H9 (cell line): ENCODE measurements around the gene MICAL2. TPM values are rescaled to one million over a fixed set of nuclear protein-coding genes. Genes with fewer than 3 reads are reported as not detected.

ENCODE experiments used
- DNase-seq: peaks from one replicate; pipeline ENCODE4 v3.0.0-alpha.2; 2017
- H2AFZ ChIP-seq: one replicate; pipeline ENCODE4 v1.6.1; 2013; ENCODE audit warnings: mild to moderate bottlenecking, low read length, control low read depth, moderate library complexity
- H2AK5ac ChIP-seq: 2 replicates; pipeline ENCODE4 v1.6.1; 2013; ENCODE audit warnings: low read length, control low read depth, mixed read lengths; ENCODE audit not compliant: insufficient read length
- H2BK120ac ChIP-seq: one replicate; pipeline ENCODE4 v1.6.1; 2013; ENCODE audit warnings: low read depth, mild to moderate bottlenecking, low read length, control low read depth, inconsistent platforms; ENCODE audit not compliant: poor library complexity, severe bottlenecking
- H2BK12ac ChIP-seq: 2 replicates; pipeline ENCODE4 v1.6.1; 2013; ENCODE audit warnings: low read length, control low read depth, mixed read lengths, low read depth; ENCODE audit not compliant: insufficient read length
- H2BK15ac ChIP-seq: 2 replicates; pipeline ENCODE4 v1.6.1; 2013; ENCODE audit warnings: low read depth, low read length, control low read depth
- H2BK20ac ChIP-seq: one replicate; pipeline ENCODE4 v1.6.1; 2013; ENCODE audit warnings: low read depth, mild to moderate bottlenecking, low read length, control low read depth, inconsistent platforms; ENCODE audit not compliant: poor library complexity, severe bottlenecking
- H2BK5ac ChIP-seq: 2 replicates; pipeline ENCODE4 v1.6.1; 2013; ENCODE audit warnings: low read length, control low read depth, mixed read lengths; ENCODE audit not compliant: insufficient read length
- H3K14ac ChIP-seq: 2 replicates; pipeline ENCODE4 v1.6.1; 2013; ENCODE audit warnings: low read length, control low read depth; ENCODE audit not compliant: insufficient read depth
- H3K18ac ChIP-seq: 2 replicates; pipeline ENCODE4 v1.6.1; 2013; ENCODE audit warnings: low read depth, mild to moderate bottlenecking, mixed read lengths, low read length, control low read depth; ENCODE audit not compliant: insufficient read length
- H3K23ac ChIP-seq: 2 replicates; pipeline ENCODE4 v1.6.1; 2013; ENCODE audit warnings: low read length, control low read depth, mixed read lengths, low read depth; ENCODE audit not compliant: insufficient read length
- H3K23me2 ChIP-seq: 2 replicates; pipeline ENCODE4 v1.6.1; 2013; ENCODE audit warnings: low read depth, mild to moderate bottlenecking, mixed read lengths, low read length, control low read depth; ENCODE audit not compliant: insufficient read length, poor library complexity, severe bottlenecking
- H3K27ac ChIP-seq: 2 replicates; pipeline ENCODE4 v1.5.1; 2013; ENCODE audit warnings: low read length, control low read depth, mixed read lengths, low read depth; ENCODE audit not compliant: insufficient read length
- H3K27me3 ChIP-seq: 2 replicates; pipeline ENCODE4 v1.6.1; 2013; ENCODE audit warnings: low read length, control low read depth, inconsistent platforms; ENCODE audit not compliant: insufficient read depth
- H3K4ac ChIP-seq: 2 replicates; pipeline ENCODE4 v1.6.1; 2013; ENCODE audit warnings: low read depth, mild to moderate bottlenecking, control low read depth, inconsistent platforms, low read length, moderate library complexity
- H3K4me1 ChIP-seq: 2 replicates; pipeline ENCODE4 v1.6.1; 2013; ENCODE audit warnings: low read length, control low read depth, inconsistent platforms; ENCODE audit not compliant: insufficient read depth
- H3K4me2 ChIP-seq: 2 replicates; pipeline ENCODE4 v1.6.1; 2013; ENCODE audit warnings: low read length, control low read depth, mixed read lengths; ENCODE audit not compliant: insufficient read length, insufficient read depth
- H3K56ac ChIP-seq: 2 replicates; pipeline ENCODE4 v1.6.1; 2013; ENCODE audit warnings: low read depth, mild to moderate bottlenecking, mixed read lengths, low read length, control low read depth; ENCODE audit not compliant: insufficient read length
- H3K79me1 ChIP-seq: 2 replicates; pipeline ENCODE4 v1.6.1; 2013; ENCODE audit warnings: low read depth, mild to moderate bottlenecking, moderate library complexity, low read length, control low read depth, inconsistent platforms; ENCODE audit not compliant: insufficient read depth, poor library complexity, severe bottlenecking
- H3K79me2 ChIP-seq: 2 replicates; pipeline ENCODE4 v1.6.1; 2013; ENCODE audit warnings: low read length, control low read depth, inconsistent platforms; ENCODE audit not compliant: insufficient read depth
- H3K9ac ChIP-seq: 2 replicates; pipeline ENCODE4 v1.6.1; 2013; ENCODE audit warnings: low read length, control low read depth, mixed read lengths; ENCODE audit not compliant: insufficient read length; ENCODE audit errors: extremely low read depth
- H3K9me3 ChIP-seq: one replicate; pipeline ENCODE4 v1.6.1; 2013; ENCODE audit warnings: low read depth, low read length, inconsistent platforms; ENCODE audit not compliant: control insufficient read depth
- H3T11ph ChIP-seq: one replicate; pipeline ENCODE4 v1.6.1; 2013; ENCODE audit warnings: mild to moderate bottlenecking, low read length, control low read depth, inconsistent platforms
- H4K20me1 ChIP-seq: one replicate; pipeline ENCODE4 v1.6.1; 2013; ENCODE audit not compliant: control insufficient read depth, insufficient read length, insufficient read depth
- H4K5ac ChIP-seq: 2 replicates; pipeline ENCODE4 v1.6.1; 2013; ENCODE audit warnings: low read depth, mild to moderate bottlenecking, mixed read lengths, low read length, control low read depth; ENCODE audit not compliant: insufficient read length
- H4K8ac ChIP-seq: replicated peaks from 2 replicates; pipeline ENCODE4 v1.6.1; 2013; ENCODE audit warnings: low read length, control low read depth, mixed read lengths, low read depth; ENCODE audit not compliant: insufficient read length
- H4K91ac ChIP-seq: 2 replicates; pipeline ENCODE4 v1.6.1; 2013; ENCODE audit warnings: low read depth, mild to moderate bottlenecking, moderate library complexity, mixed read lengths, low read length, control low read depth; ENCODE audit not compliant: insufficient read length
- H3K27ac Mint-ChIP-seq, 3 experiments: 2 replicates in 2 of 3; 3 replicates in 1 of 3; pipeline ENCODE4 v1.8.0; 2020 to 2021; ENCODE audit warnings: mixed read lengths in 3 of 3, mild to moderate bottlenecking in 1 of 3, moderate library complexity in 1 of 3
- H3K27me3 Mint-ChIP-seq: 2 replicates; pipeline ENCODE4 v1.8.0; 2021; ENCODE audit warnings: low read depth, mild to moderate bottlenecking, moderate library complexity, mixed read lengths
- H3K36me3 Mint-ChIP-seq, 3 experiments: 2 replicates in 2 of 3; 3 replicates in 1 of 3; pipeline ENCODE4 v1.8.0; 2020 to 2021; ENCODE audit warnings: low read depth in 3 of 3, mixed read lengths in 3 of 3; ENCODE audit not compliant: insufficient read depth in 1 of 3
- H3K4me1 Mint-ChIP-seq, 2 experiments: 2 replicates each; pipeline ENCODE4 v1.8.0; 2020; ENCODE audit warnings: mixed read lengths in 2 of 2
- H3K4me3 Mint-ChIP-seq, 2 experiments: 2 replicates in 1 of 2; 3 replicates in 1 of 2; pipeline ENCODE4 v1.8.0; 2020 to 2021; ENCODE audit warnings: mild to moderate bottlenecking in 2 of 2, mixed read lengths in 2 of 2, moderate library complexity in 1 of 2
- H3K9me3 Mint-ChIP-seq, 2 experiments: 2 replicates in 1 of 2; 3 replicates in 1 of 2; pipeline ENCODE4 v1.8.0; 2020; ENCODE audit warnings: mild to moderate bottlenecking in 2 of 2, mixed read lengths in 2 of 2, moderate library complexity in 1 of 2
- whole genome bisulfite sequencing: extraction: QIAGEN DNeasy Blood & Tissue Kit; methylation state at CpG from one replicate; pipeline ENCODE4 v1.1.7; 2013; ENCODE audit warnings: missing lambda C conversion rate, low lambda C conversion rate, mixed read lengths; ENCODE audit not compliant: insufficient read length; ENCODE audit errors: extremely low coverage; 5-methylcytosine and 5-hydroxymethylcytosine counted together
- total RNA-seq: library from RNA; stranded (reverse); gene quantifications from 2 replicates; pipeline ENCODE4 v1.2.1, GENCODE V29; 2021
- TF ChIP-seq, protein P1 (sequence below): fragments of 200-600 bp; sonication (generic); conservative IDR thresholded peaks from 3 replicates; pipeline ENCODE4 v1.8.0; 2021; ENCODE audit warnings: antibody characterized with exemption, mild to moderate bottlenecking

Gene MICAL2
- total RNA-seq, 1 experiment from 2014 or later: 4.7 TPM

DNA sequence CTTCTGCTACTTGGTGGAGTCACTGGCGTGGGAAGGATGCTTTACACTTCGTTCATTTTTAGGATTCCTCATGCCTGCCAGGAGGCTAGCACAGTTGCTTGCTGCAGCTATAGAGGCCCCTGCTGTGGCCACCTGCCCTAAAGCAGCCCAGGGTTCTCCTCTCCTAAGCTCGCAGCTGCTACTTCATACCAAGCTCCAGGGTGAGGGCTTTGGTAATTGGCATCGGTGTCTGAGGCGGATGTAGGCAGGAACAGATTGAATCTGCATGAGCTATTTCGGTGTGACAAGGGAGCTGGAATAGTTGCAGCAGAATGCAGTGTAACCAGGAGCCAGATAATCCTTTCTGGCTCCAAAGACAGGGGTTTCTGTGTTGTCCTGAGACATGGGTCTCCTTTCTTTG is 133.1 kb downstream of the MICAL2 start:
- Mint-ChIP-seq H3K36me3 (no peaks in the 10 kb centered on the region; a peak in 1 of 7 replicates), H3K27ac (peak overlapping the region in 2 of 3 experiments; percentile 4 to 16; a peak in 1 of 7 replicates), H3K9me3 (no peaks in the 10 kb centered on the region), H3K27me3 (peaks cover 5% of the 10 kb centered on the region), H3K4me1 (peaks cover 54% of the 10 kb centered on the region in 2 experiments), H3K4me3 (no peak overlapping the region; a peak in 1 of 5 replicates)
- Histone ChIP-seq H2BK12ac (no peak overlapping the region), H4K5ac (no peak overlapping the region), H3K79me2 (no peaks in the 10 kb centered on the region), H3K23ac (no peak overlapping the region), H3K79me1 (no peaks in the 10 kb centered on the region), H4K91ac (no peak overlapping the region), H3K18ac (no peak overlapping the region), H3T11ph (no peak overlapping the region), H2BK15ac (no peak overlapping the region), H2BK120ac (no peak overlapping the region), H4K8ac (no peak overlapping the region), H3K9me3 (no peaks in the 10 kb centered on the region), H3K4ac (no peak overlapping the region), H3K4me2 (no peak overlapping the region), H3K23me2 (no peaks in the 10 kb centered on the region), H3K9ac (no peak overlapping the region), H2AK5ac (no peak overlapping the region), H3K27me3 (no peaks in the 10 kb centered on the region), H3K14ac (no peak overlapping the region), H2BK20ac (no peak overlapping the region), H2AFZ (no peak overlapping the region), H4K20me1 (no peaks in the 10 kb centered on the region), H3K27ac (no peak overlapping the region), H3K4me1 (peaks cover 10% of the 10 kb centered on the region; the same call in 1 of the 2 replicates), H2BK5ac (no peak overlapping the region), H3K56ac (no peak overlapping the region)
- no peak for DNase-seq
- no CpG with 5 or more reads among the region's 6 CpGs for WGBS
- TF ChIP-seq, protein P1, sequence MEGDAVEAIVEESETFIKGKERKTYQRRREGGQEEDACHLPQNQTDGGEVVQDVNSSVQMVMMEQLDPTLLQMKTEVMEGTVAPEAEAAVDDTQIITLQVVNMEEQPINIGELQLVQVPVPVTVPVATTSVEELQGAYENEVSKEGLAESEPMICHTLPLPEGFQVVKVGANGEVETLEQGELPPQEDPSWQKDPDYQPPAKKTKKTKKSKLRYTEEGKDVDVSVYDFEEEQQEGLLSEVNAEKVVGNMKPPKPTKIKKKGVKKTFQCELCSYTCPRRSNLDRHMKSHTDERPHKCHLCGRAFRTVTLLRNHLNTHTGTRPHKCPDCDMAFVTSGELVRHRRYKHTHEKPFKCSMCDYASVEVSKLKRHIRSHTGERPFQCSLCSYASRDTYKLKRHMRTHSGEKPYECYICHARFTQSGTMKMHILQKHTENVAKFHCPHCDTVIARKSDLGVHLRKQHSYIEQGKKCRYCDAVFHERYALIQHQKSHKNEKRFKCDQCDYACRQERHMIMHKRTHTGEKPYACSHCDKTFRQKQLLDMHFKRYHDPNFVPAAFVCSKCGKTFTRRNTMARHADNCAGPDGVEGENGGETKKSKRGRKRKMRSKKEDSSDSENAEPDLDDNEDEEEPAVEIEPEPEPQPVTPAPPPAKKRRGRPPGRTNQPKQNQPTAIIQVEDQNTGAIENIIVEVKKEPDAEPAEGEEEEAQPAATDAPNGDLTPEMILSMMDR: no peak
